Naive B cell (primary cell): ENCODE results near the gene KLF3. TPM values are rescaled to one million over a fixed set of nuclear protein-coding genes. Genes with fewer than 3 reads are reported as not detected.
"Not testable (repeated sequence)": the region's sequence is repeated elsewhere in the genome, so short reads cannot be mapped to it uniquely, and the experiment has no call there.

Experiments used
- ATAC-seq, 2 donors: fragments of 150-1000 bp; cut with Tn5 transposase; 2 replicates each; pipeline ENCODE4 v1.10.0; 2021; ENCODE audit warnings: low read depth in 2 of 2, mild to moderate bottlenecking in 2 of 2, moderate library complexity in 2 of 2
- DNase-seq: peaks from one replicate; pipeline ENCODE4 v3.0.0; 2022
- H3K27ac Mint-ChIP-seq, 6 donors: one replicate each; pipeline ENCODE4 v1.8.0; 2020 to 2022; ENCODE audit warnings: mild to moderate bottlenecking in 6 of 6, mixed read lengths in 6 of 6, moderate library complexity in 5 of 6, inconsistent platforms in 2 of 6
- H3K27me3 Mint-ChIP-seq, 3 donors: one replicate each; pipeline ENCODE4 v1.8.0; 2021 to 2022; ENCODE audit warnings: mixed read lengths in 3 of 3, mild to moderate bottlenecking in 1 of 3
- H3K36me3 Mint-ChIP-seq, 2 donors: one replicate each; pipeline ENCODE4 v1.8.0; 2020 to 2022; ENCODE audit warnings: mixed read lengths in 2 of 2, inconsistent platforms in 1 of 2, mild to moderate bottlenecking in 1 of 2
- H3K4me1 Mint-ChIP-seq, 3 donors: one replicate each; pipeline ENCODE4 v1.8.0; 2020 to 2022; ENCODE audit warnings: mixed read lengths in 3 of 3, inconsistent platforms in 1 of 3, mild to moderate bottlenecking in 1 of 3, moderate library complexity in 1 of 3
- H3K4me3 Mint-ChIP-seq, 8 donors: one replicate each; pipeline ENCODE4 v1.8.0; 2020 to 2022; ENCODE audit warnings: mild to moderate bottlenecking in 8 of 8, mixed read lengths in 8 of 8, moderate library complexity in 8 of 8, inconsistent platforms in 2 of 8
- H3K9me3 Mint-ChIP-seq, 7 donors: one replicate each; pipeline ENCODE4 v1.8.0; 2020 to 2022; ENCODE audit warnings: mixed read lengths in 7 of 7, mild to moderate bottlenecking in 5 of 7, inconsistent platforms in 2 of 7, moderate library complexity in 1 of 7
- polyA plus RNA-seq, 6 donors: library from polyadenylated mRNA; unstranded; fragments of 300-500 nt; fragmentation: Illumina TruSeq; gene quantifications; one replicate each; pipeline ENCODE4 v1.2.3, GENCODE V29; 2021; ENCODE audit warnings: low read depth in 6 of 6

The KLF3 gene
- polyA plus RNA-seq, 6 donors from 2014 or later: 34.3 to 91.0 (median 58.5) TPM

DNA sequence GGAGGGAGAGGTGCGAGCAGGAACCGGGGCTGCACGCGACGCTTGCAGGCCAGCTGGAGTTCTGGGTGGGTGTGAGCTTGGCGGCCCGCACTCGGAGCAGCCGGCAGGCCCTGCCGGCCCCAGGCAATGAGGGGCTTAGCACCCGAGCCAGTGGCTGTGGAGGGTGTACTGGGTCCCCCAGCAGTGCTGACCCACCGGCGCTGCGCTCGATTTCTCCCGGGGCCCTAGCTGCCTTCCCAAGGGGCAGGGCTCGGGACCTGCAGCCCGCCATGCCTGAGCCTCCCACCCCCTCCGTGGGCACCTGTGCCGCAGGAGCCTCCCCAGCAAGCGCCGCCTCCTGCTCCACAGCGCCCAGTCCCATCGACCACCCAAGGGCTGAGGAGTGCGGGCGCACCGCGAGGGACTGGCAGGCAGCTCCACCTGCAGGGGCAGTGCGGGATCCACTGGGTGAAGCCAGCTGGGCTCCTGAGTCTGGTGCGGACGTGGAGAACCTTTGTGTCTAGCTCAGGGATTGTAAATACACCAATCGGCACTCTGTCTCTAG, 37.0 kb upstream of the KLF3 start:
- not testable (repeated sequence) for DNase-seq, H3K9me3 Mint-ChIP-seq, H3K27me3 Mint-ChIP-seq, H3K4me1 Mint-ChIP-seq, H3K36me3 Mint-ChIP-seq, ATAC-seq, H3K4me3 Mint-ChIP-seq
- peak overlapping the region in 1 of 6 donors; percentile 85 for H3K27ac Mint-ChIP-seq

DNA sequence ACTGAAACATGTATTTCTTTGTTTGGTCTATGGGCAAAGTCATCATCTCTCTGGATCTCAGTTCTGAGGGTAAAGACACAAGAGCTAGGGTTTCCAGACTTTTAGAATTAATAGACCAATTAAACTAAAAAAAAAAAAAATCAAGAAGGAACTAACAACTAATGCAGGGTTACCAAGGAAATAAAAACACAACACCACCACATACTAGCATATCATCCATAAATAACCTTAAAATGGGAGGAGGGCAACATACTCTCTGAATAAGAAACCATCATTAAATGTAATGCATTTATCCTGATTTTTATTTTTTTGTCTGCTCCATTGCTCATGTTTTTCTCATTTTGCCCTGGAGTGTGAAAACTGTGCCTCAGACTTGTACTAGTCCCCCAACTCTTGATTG, 33.5 kb upstream of the KLF3 start:
- Mint-ChIP-seq H3K27me3 (no peaks in the 10 kb centered on the region), H3K27ac (peak overlapping the region in 1 of 6 donors; percentile 22), H3K9me3 (peaks cover 0 to 5% (median 0%) of the 10 kb centered on the region in 7 donors), H3K4me1 (no peaks in the 10 kb centered on the region), H3K36me3 (peaks cover 0 to 6% of the 10 kb centered on the region in 2 donors), H3K4me3 (no peak overlapping the region)
- no peak for ATAC-seq
- DNase-seq: no peak

DNA sequence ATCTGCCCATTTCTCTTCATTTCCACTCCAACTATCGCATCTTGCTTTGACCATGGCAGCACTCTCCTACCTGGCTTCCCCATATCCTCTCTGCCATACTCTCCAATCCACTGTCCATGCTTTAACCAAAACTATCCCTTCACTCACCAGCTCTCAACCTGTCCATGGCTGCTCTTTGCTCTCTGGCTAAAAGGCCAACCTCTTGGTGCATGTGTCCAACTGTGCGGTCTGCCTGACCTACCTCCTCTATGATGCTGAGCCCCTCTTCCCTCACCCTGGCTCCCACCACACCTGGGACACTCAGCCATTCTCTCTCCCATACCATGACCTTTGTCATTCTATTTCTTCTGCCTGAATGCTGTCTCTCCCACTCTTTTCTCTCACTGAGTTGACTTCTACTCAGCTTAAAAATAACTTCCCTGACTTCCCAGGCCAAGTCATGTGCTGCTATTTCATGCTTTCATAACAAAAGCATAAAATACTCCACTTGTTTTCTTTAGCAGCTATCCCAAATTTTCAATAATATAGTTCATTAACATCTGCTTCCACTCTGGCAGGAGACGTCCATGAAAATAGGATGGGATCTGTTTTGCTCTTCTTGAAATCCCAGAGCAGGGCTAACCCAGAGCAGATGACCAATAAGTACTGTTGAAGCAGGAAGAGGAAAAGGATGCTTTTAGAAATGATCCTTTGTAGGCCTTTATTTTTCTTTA, 29.8 kb upstream of the KLF3 start:
- peaks cover 0 to 5% (median 0%) of the 10 kb centered on the region in 7 donors for H3K9me3 Mint-ChIP-seq
- ATAC-seq (no peak), DNase-seq (no peak)
- H3K4me3 Mint-ChIP-seq: peak overlapping the region in 1 of 8 donors; percentile 3
- H3K36me3 Mint-ChIP-seq: no peaks in the 10 kb centered on the region
- H3K27me3 Mint-ChIP-seq: no peaks in the 10 kb centered on the region
- no peaks in the 10 kb centered on the region for H3K4me1 Mint-ChIP-seq
- peak overlapping the region in 1 of 6 donors; percentile 10 for H3K27ac Mint-ChIP-seq

DNA sequence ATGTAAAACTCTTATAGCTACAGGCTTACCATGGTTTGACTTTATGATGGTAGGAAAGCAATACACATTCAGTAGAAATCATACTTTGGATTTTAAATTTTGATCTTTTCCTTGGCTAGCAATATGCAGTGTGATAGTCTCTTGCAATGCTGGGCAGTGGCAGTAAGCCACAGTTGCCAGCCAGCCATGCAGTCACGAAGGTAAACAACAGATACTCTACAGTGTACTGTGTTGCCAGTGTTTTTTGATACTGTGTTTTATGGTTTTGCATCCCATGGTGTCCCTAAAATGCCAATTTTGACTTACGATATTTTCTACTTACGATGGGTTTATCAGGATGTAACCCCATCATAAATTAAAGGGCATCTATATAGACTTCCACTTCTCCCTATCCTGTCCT, 24.8 kb upstream of the KLF3 start:
- H3K27me3 Mint-ChIP-seq: peaks cover 0 to 8% (median 0%) of the 10 kb centered on the region in 3 donors
- DNase-seq (no peak), ATAC-seq (no peak)
- H3K9me3 Mint-ChIP-seq: peaks cover 0 to 18% (median 9%) of the 10 kb centered on the region in 7 donors
- H3K27ac Mint-ChIP-seq: no peak overlapping the region
- no peaks in the 10 kb centered on the region for H3K36me3 Mint-ChIP-seq
- no peaks in the 10 kb centered on the region for H3K4me1 Mint-ChIP-seq
- no peak overlapping the region for H3K4me3 Mint-ChIP-seq

DNA sequence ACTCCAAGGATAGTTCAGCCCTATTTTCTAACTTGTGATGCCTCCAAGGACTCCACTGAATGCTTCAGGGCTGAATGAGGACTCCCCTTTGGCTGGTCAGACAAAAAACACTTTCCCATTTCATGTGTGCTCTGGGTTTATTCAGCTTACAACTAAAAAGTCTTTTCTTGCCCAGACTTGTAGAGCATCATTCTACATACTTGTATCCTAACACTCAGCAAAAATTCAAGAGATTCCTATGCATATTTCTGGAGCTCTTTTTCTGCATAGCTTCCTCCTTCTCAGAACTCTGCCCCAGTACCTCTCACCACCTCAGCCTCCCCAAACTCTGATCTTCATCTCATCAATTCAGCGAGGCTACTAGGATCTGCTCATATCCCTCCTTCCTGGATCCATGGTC, 22.2 kb upstream of the KLF3 start:
- H3K4me1 Mint-ChIP-seq: peaks cover 0 to 3% (median 0%) of the 10 kb centered on the region in 3 donors
- DNase-seq (no peak), ATAC-seq (no peak)
- H3K4me3 Mint-ChIP-seq: no peak overlapping the region
- H3K27me3 Mint-ChIP-seq: peaks cover 0 to 8% (median 0%) of the 10 kb centered on the region in 3 donors
- H3K36me3 Mint-ChIP-seq: peaks cover 0 to 4% of the 10 kb centered on the region in 2 donors
- no peak overlapping the region for H3K27ac Mint-ChIP-seq
- H3K9me3 Mint-ChIP-seq: peaks cover 0 to 18% (median 9%) of the 10 kb centered on the region in 7 donors

DNA sequence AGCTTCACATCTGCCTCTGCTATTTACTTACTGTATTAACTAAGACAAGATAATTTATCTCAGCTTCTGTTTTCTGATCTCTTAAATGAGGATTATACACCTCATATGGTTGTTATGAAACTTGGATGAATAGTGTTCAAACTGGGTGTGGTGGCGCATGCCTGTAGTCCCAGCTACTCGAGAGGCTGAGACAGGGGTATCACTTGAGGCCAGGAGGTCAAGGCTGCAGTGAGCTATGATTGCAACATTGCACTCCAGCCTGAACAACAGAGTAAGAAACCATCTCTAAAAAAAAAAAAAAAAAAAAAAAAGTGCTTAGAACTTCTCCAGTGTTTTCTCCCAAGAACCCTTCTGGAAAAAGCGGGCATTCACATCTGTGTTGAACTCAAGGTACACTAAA, 19.8 kb upstream of the KLF3 start:
- H3K9me3 Mint-ChIP-seq: peaks cover 0 to 18% (median 9%) of the 10 kb centered on the region in 7 donors

DNA sequence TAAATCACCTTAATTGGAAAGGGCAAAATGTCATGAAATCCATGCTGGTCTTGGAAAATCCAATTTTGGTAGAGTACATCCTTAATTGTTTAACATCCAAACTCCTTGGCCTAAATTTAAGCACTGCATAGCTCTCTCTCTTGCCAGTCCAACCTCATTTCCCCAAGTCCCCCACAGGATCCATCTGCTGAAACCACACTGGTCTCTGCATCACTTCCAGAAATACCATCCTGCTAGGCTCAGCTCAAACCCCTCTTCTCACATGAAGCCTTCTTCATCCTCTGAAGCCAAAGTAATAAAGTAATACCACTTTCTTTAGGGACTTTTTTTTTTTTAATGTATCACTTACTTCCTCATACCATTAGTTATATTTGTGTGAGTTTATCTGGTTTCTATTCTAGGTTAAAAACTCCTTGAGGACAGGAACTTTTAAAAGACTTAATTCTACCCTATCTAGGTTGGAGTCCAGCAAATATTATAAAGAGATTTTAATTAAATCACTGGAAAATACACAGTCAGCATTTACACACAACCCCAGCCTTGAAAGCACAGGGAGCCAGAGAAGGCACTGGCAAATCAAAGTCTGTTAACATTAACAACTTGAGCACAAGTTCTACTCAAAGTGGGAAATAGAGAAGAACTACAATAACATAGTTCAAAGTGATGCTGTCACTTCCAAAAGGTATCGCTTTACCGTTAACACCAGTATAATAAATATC, 16.7 kb upstream of the KLF3 start:
- peaks cover 0 to 3% (median 0%) of the 10 kb centered on the region in 7 donors for H3K9me3 Mint-ChIP-seq

More for the DNA sequence above, 19.8 kb upstream of the KLF3 start:
- ATAC-seq (no peak), DNase-seq (no peak)
- H3K36me3 Mint-ChIP-seq: peaks cover 0 to 4% of the 10 kb centered on the region in 2 donors
- H3K27me3 Mint-ChIP-seq: peaks cover 0 to 8% (median 0%) of the 10 kb centered on the region in 3 donors
- peaks cover 6 to 18% (median 15%) of the 10 kb centered on the region in 3 donors for H3K4me1 Mint-ChIP-seq
- no peak overlapping the region for H3K4me3 Mint-ChIP-seq
- H3K27ac Mint-ChIP-seq: no peak overlapping the region

DNA sequence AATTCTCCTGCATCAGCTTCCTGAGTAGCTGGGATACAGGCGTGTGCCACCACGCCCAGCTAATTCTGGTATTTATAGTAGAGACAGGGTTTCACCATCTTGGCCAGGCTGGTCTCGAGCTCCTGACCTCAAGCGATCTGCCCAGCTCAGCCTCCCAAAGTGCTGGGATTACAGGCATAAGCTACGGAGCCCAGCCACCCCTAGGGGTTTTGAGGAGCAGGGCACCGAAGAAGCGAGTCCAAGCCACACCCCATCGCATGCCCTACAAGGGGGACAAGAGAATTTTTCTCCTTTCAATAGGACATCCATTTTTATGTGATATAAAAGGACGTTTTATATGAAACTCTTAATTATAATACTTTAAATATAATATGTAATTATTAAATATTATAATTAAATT, 13.9 kb upstream of the KLF3 start:
- no peaks in the 10 kb centered on the region for H3K27me3 Mint-ChIP-seq
- no peak for ATAC-seq

More for the DNA sequence above, 16.7 kb upstream of the KLF3 start:
- Mint-ChIP-seq H3K36me3 (peaks cover 0 to 4% of the 10 kb centered on the region in 2 donors), H3K4me1 (peaks cover 12 to 24% (median 19%) of the 10 kb centered on the region in 3 donors), H3K27ac (peak overlapping the region in 4 of 6 donors; percentile 7 to 85 (median 68)), H3K4me3 (peak overlapping the region in 2 of 8 donors; percentile 42 to 62), H3K27me3 (peaks cover 0 to 3% (median 0%) of the 10 kb centered on the region in 3 donors)
- ATAC-seq (peak; percentile 63 to 68), DNase-seq (no peak)

DNA sequence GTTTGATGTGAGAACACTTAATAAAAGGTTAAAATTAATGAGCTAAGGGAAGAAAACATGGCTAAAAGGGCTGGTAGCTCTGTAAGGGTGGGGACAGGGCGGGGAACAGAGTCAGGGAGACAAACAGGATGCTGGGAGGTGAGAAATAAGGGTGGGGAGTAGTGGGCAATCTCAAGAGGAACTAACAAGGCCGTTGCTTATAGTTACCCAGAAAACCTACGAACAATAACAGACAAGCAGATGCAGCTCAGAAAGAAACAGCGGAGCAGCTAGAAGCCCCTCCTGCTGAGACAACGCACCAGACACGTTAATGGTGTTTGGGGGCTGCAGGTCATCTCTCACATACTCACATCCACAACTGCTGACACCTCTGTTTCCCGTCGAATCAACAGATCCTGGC, 9.7 kb upstream of the KLF3 start:
- H3K4me1 Mint-ChIP-seq: peaks cover 46 to 60% (median 54%) of the 10 kb centered on the region in 3 donors

More for the DNA sequence above, 13.9 kb upstream of the KLF3 start:
- peaks cover 0 to 4% of the 10 kb centered on the region in 2 donors for H3K36me3 Mint-ChIP-seq
- H3K9me3 Mint-ChIP-seq: peaks cover 0 to 3% (median 0%) of the 10 kb centered on the region in 7 donors
- H3K4me1 Mint-ChIP-seq: peaks cover 36 to 48% (median 38%) of the 10 kb centered on the region in 3 donors
- DNase-seq: no peak
- no peak overlapping the region for H3K27ac Mint-ChIP-seq
- peak overlapping the region in 1 of 8 donors; percentile 12 for H3K4me3 Mint-ChIP-seq

DNA sequence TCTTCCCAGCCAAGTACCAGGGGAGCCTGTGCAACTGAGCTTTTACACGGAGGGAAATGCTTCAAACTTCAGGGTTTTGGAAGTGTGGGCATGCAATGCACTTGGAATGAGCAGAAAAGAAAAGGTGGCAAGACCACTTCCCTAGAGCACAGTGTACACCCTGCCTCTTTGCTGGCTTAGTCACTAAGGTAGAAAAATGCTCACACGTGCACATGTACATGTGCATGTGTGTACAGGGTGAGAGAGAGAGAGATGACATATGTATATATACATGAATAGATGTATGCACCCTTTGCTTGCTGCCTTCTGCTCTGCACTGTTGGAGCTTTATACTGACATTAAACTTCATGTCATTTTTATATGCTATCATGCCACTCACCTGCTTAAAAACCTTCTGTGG, 7.9 kb upstream of the KLF3 start:
- peak overlapping the region in 5 of 6 donors; percentile 71 to 99 (median 86) for H3K27ac Mint-ChIP-seq

More for the DNA sequence above, 9.7 kb upstream of the KLF3 start:
- peak overlapping the region; percentile 98 to 100 (median 99) for H3K27ac Mint-ChIP-seq
- no peaks in the 10 kb centered on the region for H3K36me3 Mint-ChIP-seq
- no peaks in the 10 kb centered on the region for H3K27me3 Mint-ChIP-seq
- H3K4me3 Mint-ChIP-seq: peak overlapping the region; percentile 3 to 91 (median 86)
- peak; percentile 72 for DNase-seq
- peaks cover 0 to 3% (median 0%) of the 10 kb centered on the region in 7 donors for H3K9me3 Mint-ChIP-seq
- peak; percentile 98 to 99 for ATAC-seq

DNA sequence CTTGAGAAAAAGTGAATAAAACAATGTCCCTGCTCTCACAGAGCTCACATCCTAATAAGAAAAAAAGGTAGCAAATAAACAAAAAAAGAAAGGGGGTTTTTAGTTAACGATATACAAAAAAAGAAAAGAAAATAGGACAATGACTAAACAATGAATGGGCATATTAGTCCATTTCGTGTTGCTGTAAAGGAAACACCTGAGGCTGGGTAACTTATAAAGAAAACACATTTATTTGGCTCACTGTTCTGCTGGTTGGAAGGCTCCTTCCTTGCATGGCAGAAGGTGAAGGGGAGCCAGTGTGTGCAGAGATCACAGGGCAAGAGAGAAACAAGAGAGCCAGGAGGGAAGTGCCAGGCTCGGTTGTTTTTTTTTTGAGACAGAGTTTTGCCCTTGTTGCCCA, 4.7 kb upstream of the KLF3 start:
- peak overlapping the region; percentile 7 to 73 (median 39) for H3K4me3 Mint-ChIP-seq
- DNase-seq (no peak), ATAC-seq (no peak)
- H3K9me3 Mint-ChIP-seq: no peaks in the 10 kb centered on the region
- H3K36me3 Mint-ChIP-seq: no peaks in the 10 kb centered on the region
- H3K27ac Mint-ChIP-seq: peak overlapping the region in 5 of 6 donors; percentile 51 to 93 (median 69)
- peaks cover 53 to 68% (median 65%) of the 10 kb centered on the region in 3 donors for H3K4me1 Mint-ChIP-seq
- no peaks in the 10 kb centered on the region for H3K27me3 Mint-ChIP-seq

More for the DNA sequence above, 7.9 kb upstream of the KLF3 start:
- H3K9me3 Mint-ChIP-seq: peaks cover 0 to 3% (median 0%) of the 10 kb centered on the region in 7 donors
- H3K4me3 Mint-ChIP-seq: no peak overlapping the region
- ATAC-seq (no peak), DNase-seq (no peak)
- peaks cover 59 to 78% (median 72%) of the 10 kb centered on the region in 3 donors for H3K4me1 Mint-ChIP-seq
- no peaks in the 10 kb centered on the region for H3K36me3 Mint-ChIP-seq
- H3K27me3 Mint-ChIP-seq: no peaks in the 10 kb centered on the region

DNA sequence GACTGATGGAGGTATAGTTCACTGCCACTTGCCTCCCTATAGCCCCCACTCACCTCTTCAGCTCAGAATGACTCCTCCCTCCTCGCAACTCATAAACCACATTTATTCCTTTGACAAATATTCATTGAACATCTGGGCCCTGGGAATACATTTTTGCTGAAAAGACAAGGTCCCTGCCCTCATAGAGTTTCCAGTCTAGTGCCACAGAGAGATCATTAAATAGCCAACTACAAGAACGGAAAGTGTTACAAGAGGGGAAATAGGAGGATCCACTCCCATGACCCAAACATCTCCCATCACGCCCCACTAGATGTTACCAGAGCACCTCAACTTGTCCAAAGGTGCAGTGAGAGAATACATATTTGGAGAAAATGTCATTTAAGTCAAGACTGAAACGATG, 3.2 kb upstream of the KLF3 start:
- no peaks in the 10 kb centered on the region for H3K9me3 Mint-ChIP-seq
- peak overlapping the region in 5 of 6 donors; percentile 56 to 97 (median 92) for H3K27ac Mint-ChIP-seq
- no peaks in the 10 kb centered on the region for H3K27me3 Mint-ChIP-seq
- DNase-seq (no peak), ATAC-seq (no peak)
- H3K36me3 Mint-ChIP-seq: no peaks in the 10 kb centered on the region
- peaks cover 50 to 63% (median 61%) of the 10 kb centered on the region in 3 donors for H3K4me1 Mint-ChIP-seq
- H3K4me3 Mint-ChIP-seq: peak overlapping the region in 7 of 8 donors; percentile 22 to 88 (median 62)

DNA sequence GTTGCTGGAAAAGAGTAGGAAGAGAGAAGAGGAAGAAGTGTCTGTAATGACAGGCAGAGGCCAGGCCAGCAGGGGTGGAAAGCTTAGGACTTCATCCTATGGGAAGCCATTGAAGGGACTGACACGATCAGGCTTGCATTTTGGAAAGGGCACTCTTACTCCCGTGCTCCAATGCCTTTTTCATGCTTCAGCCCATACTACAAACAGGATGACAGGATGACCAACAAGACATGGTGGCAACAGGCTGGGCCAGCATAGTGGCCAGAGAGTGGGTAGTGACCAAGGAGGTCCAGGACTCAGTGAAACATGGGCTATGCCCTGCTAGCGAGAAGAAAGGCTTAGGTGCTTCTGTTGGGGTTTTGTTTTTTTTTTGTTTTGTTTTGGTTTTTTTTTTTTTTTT, 2.6 kb upstream of the KLF3 start:
- ATAC-seq (no peak), DNase-seq (no peak)
- Mint-ChIP-seq H3K4me3 (peak overlapping the region in 7 of 8 donors; percentile 22 to 88 (median 62)), H3K4me1 (peaks cover 50 to 63% (median 61%) of the 10 kb centered on the region in 3 donors), H3K9me3 (no peaks in the 10 kb centered on the region), H3K27ac (peak overlapping the region; percentile 0 to 97 (median 74)), H3K36me3 (no peaks in the 10 kb centered on the region), H3K27me3 (no peaks in the 10 kb centered on the region)
